Keratinocyte (primary cell): ENCODE results near the gene CHRM1.

Experiments used
- CTCF ChIP-seq, 3 experiments: IDR thresholded peaks in 1 of 3; conservative IDR thresholded peaks in 1 of 3; optimal IDR thresholded peaks in 1 of 3; 2 replicates in 2 of 3; 3 replicates in 1 of 3; pipeline versions ENCODE3 to v1.5.1; 2011; ENCODE audit warnings: low read length in 3 of 3, mild to moderate bottlenecking in 3 of 3, moderate library complexity in 2 of 3, control low read depth in 1 of 3, inconsistent platforms in 1 of 3; ENCODE audit not compliant: insufficient read depth in 2 of 3; ENCODE audit errors: extremely low read depth in 1 of 3
- EZH2 ChIP-seq: IDR thresholded peaks from one replicate; pipeline ENCODE4 v1.6.1; 2012; ENCODE audit warnings: inconsistent platforms, mild to moderate bottlenecking, low read length, moderate library complexity

- no peak for TF ChIP-seq CTCF (optimal IDR thresholded peaks at IDR 0.05 in 1 of 3, IDR thresholded peaks at IDR 0.05 in 1 of 3, conservative IDR thresholded peaks at IDR 0.05 in 1 of 3; ENCODE audit: extremely low read depth in 1 of 3, insufficient read depth in 2 of 3, low read length in 3 of 3)
- TF ChIP-seq EZH2: no peak
These were observed 9.5 kb upstream of the CHRM1 start for GRCh38 chr11:62930666-62931065.
